HG03575 (cell line): ENCODE results near the gene SLIT3.

ENCODE experiments used
- ATAC-seq: cut with Tn5 transposase; IDR thresholded peaks from one replicate; pipeline ENCODE4 v1.9.1; 2021; ENCODE audit not compliant: unreplicated experiment, insufficient number of reproducible peaks, low FRiP score; ENCODE audit errors: extremely low read depth

The SLIT3 gene

DNA sequence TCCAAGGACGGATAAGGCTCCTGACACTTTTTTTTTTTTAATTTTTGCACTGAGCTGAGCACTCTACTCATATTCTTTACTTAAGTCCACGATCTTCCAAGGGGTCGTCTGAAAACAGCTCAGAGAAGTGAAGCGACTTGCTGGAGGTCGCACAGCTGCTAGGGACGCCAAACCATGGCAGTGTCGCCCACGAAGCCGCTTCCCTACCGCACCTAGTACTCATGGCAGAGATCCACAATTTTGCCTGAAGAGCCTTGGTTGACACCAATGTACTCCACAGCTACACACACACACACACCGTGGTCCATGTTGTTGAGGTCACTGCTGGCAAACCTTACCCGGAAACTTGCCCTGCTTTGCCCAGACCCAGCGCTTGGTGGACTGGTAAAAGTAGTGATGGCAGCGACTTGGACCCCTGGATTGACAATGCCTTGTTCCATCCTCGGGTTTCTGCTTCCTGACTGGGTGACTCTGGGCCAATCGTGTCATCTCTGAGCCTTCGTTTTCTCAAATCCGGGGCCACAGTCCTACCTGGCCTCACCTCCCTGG lies 521 bp upstream of the SLIT3 start:
- no peak for ATAC-seq

DNA sequence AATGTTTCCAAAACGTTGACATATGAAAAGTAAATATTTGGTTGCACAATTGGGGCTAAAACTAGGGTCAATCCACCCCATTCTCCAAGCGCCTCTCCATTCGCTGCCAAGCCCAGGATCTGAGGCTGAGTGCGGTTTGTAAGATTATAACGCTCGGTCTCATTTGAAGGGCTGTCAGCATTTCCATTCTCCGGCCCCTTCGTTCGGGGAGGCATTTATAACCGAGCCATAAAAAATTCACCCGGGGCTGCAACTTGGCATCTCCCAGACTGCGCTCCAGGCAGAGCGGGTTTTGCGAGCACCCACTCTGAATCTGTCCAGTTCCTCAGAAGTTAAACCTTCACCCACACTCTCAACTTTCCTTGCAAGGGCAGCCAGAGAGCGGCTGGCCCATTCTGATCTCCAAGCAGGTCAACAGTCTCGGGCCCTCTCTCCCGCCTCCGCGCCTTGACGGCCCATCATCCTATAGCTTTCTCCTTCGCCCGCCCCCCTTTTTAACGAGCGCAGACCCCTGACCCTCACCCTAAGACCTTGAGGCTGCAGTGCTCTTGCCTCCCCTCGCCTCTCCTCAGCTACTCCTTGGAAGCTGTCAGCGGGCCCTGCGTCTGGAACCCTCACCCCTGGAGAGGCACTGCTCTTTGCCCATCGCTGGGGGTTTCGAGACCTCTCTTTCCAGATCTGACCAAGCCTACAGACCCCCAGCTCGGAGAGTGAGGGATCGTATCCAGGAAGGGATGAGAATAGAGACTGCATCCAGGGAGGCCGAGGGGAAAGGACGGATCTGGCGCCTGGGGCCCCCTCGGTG lies 1.1 kb downstream of the SLIT3 start:
- no peak for ATAC-seq

DNA sequence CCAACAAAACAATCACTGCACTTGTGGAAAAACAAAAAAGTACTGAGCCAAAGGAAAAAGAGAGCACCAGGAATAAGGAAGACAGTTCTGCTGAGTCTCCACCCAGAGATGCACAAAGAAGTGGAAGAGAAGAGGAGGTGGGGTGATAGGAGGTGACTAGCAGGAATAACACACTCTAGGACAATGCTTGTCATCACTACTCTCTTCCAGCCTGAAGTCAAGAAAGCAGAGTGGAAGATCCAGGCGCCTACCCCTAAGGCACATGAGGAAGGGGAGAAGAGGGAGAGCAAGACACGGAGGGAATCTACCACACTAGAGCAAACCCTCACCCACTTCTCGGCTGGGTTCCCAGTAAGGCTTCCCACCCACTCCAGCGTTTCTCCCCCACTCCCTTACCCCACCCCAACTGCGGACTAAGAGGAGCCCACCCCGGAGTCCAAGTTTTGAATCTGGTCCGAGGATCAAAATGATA lies 1.7 kb downstream of the SLIT3 start:
- ATAC-seq: no peak

DNA sequence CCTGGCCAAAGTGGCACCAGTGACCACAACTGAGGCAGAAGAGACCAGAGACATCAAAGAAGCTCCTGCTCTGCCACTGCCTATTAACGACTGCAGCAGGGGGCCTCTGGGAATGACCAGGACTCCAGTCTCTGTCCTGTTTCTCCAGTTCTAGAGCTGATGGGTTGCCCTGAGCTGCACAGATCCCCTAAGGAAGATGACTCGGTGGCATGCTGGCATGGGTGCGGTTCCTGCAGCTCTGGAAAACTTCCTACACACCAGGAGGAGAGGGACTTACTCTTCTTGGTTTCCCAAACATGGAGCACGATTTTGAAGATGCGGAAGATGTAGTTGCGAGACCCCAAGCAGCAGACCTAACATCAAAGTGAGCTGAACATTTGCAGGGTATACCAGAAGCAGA lies 2.7 kb downstream of the SLIT3 start:
- no peak for ATAC-seq

DNA sequence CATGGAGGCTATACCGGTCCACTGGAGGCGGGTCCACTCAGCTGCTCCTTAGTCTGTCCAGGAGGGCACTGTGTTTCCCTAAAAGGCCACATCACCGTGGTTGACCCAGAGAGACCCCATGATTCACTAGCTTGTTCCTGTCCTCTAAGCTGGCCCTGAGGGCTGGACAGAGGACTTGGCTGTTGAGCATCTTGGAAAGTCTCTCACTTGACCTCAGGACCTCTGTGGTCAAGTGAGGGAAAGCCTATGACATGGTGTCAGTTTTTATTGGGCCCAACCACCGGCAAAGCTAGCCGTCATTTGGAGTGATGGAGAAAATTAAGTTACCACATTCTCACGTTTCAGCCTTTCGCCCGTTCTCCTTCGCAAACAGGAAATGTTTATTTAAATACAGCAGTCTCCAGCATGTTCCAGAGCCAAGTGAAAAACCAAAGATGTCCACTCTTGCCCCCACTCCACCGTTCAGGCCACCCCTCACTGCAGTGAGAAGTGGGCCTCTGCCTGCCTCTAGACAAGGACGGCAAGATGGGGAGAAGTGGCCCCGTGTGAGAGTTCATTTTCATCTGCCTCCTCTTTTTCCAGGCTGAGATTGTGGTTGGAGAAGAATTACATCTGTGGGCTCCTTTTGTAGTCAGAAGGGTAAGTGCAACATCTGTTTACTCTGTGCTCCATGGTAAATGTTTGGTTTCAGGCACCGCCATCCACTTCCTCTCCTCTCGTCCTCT lies 4.4 kb downstream of the SLIT3 start:
- no peak for ATAC-seq

DNA sequence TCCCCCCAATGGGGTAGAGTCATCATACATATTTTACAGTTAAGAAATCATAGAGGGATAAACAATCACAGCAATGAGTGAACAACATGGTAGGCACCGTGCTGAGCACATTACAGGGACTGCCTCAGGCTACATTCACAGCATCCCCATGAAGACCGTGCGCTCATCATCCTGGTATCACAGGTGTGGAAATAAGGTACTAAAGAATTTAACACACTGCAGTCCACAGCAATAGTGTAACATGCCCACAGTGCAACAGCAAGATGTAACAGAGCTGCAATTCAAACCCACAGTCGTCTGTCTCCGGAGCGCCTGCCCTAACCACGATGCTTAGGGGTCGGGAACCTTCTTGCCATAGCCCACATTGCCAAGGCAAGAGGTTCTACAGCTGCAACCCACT lies 5.6 kb downstream of the SLIT3 start:
- ATAC-seq: no peak

DNA sequence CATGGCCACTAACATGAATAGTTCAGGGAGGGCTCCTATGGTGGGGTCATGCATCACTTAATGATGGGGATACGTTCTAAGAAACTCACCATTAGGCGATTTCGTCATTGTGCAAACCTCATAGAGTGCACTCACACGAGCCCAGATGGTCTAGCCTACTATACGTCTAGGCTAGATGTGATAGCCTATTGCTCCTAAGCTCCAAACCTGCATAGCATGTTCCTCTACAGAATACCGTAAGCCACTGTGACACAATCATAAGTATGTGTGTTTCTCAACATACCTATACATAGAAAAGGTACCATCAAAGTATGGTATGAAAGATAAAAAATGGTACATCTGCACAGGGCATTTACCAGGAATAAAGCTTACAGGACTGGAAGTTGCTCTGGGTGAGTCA lies 6.3 kb downstream of the SLIT3 start:
- ATAC-seq: no peak

DNA sequence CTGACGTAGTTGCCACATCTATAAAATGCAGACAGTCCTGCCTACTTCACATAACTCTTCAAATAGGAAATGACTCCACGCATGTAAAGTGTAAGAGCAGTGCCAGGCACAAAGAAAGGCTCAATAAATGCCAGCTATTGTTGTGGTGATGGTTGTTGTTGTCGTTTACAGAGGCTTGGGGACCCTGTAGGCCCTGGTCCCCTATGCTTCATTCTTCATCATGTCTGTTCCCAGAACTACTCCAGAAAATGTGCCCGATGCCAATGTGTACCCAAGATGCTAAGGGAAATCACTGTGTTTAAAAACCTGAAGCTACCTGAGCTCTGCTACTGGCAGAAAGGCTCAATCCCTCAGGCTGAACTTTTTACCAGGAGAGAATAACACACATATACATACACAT lies 9.1 kb downstream of the SLIT3 start:
- ATAC-seq: no peak

DNA sequence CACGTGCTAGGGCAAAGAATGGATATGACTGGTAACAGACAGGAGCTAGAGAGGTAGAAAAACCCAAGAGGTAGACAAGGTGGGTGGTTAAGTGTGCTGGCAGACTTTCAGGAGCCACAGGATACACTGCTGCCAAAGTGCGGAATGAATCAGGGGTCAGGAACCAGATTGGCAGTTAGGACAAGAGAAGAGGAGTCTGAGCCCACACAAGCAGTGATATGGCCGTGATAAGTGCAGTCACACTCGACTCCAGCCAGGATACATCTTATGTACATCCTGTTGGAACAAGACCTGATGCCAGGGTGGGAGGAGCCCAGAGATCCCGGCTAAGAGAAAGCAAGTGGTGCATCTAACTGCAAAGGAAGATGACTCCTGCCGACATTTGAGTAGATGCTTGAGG lies 10.0 kb downstream of the SLIT3 start:
- no peak for ATAC-seq

DNA sequence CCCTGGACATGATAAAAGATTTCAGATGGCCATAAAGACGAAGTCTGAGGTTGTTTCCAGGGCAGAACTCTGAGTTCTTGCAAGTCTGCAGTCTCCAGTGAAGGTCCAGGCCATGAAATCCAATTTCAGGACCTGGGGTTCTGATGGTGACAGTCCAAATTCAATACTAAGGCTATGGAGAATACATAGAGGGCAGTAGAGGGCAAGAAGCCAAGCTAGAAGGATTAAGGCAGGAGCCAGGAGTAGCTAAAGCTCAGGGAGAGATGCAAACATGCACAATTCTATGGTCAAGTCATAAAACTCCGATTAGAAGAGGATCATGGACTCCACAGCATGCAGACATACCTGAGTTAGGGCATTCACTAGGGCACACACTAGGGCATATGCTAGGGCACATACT lies 11.4 kb downstream of the SLIT3 start:
- no peak for ATAC-seq

DNA sequence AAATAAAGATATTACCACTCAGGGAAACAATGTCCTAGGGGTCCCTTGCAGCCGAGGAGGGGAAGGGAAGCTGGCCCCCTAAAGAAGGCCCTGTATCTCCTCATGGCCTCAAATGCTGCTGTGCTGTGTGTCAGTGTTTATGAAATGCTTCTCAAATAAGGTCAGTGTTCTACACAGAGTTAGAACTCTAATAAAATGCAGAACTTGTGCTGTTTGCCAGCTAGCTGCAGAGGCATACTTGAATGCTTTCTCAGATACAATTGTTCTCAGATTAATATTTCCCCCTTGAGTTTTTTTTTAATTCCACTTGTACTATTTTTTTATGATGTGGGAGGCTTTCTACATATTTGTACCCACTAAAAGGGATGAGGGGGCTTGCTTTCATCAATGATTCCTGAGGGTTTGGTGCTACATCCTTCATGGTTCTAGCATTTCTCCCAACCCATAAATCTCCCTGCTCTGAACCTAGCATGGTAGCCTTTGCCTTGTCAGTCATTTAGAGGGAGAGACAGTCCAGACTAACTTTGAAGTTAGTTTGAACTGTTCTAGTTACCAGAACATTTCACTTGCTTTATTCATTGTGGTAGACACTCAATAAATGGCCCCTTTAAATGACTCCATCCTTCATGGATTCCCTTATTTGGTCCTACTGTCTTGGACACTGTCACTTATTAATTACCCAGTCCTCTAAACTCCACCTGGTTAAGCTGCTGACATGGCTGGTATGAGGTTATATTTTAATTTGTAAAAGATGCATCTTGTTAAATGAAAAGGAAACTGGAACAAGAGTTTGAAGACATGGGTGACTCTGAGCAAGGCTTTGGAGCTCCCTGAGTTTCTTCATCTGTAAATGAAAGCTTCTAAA lies 12.6 kb downstream of the SLIT3 start:
- no peak for ATAC-seq

DNA sequence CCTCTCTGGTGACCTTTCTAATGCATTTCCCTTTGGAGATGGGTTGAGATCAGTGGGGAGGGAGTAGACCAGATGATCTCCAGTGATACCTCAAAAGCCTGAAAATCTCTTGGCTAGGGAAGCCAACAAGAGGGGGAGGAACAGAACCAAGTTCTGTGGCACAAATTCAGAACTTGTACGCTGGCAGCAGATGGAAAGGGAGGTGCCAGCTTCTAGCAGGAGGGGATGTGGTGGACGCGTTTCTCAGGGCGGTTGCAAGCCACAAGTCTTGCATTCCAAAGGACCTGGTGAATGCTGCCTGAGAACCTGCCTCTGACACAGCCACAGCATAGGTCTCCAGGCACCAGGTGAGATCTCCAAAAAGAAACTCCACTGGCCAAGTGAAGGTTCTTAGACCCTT lies 13.4 kb downstream of the SLIT3 start:
- no peak for ATAC-seq

DNA sequence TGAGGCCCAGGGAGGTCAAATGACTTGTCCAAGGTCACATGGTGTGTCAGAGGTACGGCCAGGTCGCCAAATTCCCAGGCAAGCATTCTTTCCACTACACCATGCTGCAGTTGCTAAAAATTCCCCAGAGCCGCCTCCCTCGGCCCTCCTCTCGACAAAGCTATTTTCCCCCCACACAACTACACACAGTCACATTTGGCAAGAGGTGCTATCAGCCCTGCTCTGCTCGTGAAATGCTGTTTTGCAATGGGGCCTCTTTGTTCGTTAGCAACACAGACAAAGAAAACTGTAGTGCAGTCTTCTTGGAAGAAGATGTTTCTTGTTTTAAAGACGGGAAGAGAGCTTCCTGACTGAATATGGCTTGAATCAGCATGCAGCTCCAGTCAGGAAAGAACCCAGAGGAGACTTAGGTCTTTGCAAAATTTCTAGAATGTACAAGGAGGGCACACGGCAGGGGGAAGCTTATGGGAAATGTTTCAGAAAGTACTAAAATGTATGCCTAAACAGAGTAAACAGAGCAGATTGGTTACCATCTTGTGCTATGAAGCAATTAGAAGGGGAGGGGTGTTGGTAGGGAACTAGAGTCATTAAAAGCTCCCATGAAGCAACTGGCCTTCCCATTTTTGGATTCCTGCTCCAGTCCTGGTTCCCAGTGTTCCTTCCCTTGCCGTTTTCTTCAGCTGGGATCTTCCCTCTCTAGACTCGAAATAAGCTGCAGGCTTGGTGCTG lies 14.2 kb downstream of the SLIT3 start:
- no peak for ATAC-seq

DNA sequence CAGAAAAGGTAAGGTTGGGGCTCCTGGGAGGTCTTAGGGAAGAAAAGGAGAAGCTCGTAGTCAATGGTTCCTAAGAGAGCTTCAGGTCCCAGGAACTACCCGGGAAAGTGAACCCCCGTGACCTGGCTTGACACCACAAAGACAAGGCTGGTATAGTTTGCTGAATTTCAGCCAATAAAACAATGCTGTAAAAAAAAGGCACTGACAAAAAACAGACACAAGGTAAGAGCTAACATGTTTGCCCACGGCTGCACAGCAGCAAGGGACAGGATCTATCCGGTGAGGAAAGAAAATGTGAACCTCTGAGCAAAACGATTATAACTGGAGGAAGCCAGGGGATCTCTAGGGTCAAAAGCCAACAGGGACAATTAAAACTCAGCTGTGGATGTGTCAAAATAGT lies 17.1 kb downstream of the SLIT3 start:
- no peak for ATAC-seq

DNA sequence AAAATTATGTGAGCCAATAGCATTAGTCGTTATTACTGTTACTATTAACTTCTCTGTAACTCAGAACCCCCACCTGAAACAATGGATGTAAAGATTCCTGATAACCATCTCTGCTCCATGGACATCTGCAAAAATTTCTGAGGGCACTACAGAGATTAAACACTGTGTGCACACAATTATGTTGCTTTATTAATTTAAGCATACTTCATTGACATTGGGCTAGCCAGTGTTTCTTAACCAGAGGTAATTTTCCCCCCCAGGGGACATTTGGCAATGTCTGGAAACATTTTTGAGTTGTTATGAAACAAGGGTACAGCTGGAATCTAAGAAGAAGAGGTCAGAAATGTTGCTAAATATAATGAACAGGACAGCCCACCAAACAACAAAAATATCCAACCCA lies 19.3 kb downstream of the SLIT3 start:
- ATAC-seq: no peak

DNA sequence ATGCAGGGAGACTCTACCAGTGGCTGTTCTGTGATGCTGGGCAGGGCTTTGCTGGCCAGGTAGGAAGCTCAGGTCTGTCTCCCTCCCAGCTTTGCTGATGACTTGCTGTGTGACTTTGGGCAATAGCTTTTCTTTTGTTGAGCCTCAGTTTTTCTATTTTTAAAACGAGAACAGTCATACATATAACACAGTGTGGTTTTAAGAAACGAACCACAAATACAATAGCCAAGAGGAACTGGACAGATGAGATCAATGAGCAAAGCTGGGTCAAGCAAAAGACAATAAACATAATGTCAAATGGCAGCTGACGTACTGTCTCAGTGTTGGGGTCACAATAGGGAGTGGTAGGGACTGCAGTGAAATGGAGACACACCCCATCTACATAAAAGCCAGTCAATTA lies 20.2 kb downstream of the SLIT3 start:
- no peak for ATAC-seq

DNA sequence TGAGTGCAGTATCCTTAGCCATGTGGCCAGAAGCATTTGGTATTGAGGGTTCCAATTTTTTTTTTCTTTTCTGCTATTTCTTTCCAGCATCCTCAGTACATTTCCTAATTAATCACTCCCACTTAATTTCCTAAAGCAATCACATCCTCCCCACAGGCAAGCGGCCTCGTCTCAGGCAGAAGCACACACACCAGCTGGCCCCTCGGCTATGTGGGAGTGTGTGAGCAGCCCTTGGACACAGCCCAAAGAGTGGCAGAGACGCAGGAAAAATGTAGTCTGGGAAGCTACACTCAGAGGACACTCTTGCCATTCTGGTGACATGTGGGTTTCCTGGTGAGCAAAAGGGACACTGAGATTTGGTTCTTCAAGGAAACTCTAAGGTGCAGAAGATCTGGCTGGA lies 20.7 kb downstream of the SLIT3 start:
- ATAC-seq: no peak

DNA sequence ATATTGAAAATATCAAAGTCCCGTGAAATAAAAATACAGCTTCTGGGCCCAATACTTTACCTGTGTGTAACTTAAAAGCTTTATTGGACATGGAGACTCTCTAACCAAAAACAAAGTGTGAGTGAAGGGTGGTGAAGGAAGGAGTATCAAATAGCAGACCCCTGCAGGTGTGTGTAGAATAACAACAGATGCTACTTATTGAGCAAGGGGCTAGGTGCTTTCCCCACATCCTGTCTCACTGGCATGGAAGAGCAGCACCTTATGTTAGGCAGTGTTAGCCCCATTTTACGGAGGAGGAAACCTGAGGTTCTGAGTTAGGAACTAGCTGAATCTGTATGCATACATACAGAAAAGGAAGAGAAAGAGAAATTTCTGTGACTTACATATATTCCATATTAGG lies 21.8 kb downstream of the SLIT3 start:
- no peak for ATAC-seq

DNA sequence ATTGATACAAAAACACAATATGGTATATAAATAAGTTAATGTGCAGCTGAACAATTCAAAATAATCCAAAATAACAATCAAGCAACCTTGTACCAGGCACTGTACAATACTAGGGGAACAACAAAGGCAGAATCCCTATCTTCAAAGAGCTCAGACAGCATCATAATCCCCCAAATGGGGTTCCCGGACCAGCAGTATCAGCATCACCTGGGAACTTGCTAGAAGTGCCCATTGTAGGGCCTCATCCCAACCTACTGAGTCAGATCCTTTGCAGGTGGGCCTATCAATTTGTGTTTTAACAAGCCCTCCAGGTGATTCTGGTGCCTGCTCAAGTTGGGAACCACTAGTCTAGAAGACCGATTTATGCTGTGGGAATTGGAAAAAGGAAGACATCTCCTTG lies 27.1 kb downstream of the SLIT3 start:
- ATAC-seq: no peak
